Parathyroid adenoma (tissue), 2 donors: ENCODE results near the gene GMEB2.

Experiments used
- H2AFZ ChIP-seq: fragments of 300-600 bp; sonication (generic); one replicate; pipeline ENCODE4 v1.7.0; 2017; ENCODE audit warnings: antibody characterized with exemption, mild to moderate bottlenecking
- H3K27ac ChIP-seq: fragments of 300-600 bp; sonication (generic); one replicate; pipeline ENCODE4 v1.7.0; 2017
- H3K27me3 ChIP-seq: fragments of 300-600 bp; sonication (generic); one replicate; pipeline ENCODE4 v1.7.0; 2017; ENCODE audit warnings: low read length; ENCODE audit not compliant: control insufficient read depth, insufficient read depth
- H3K36me3 ChIP-seq: fragments of 300-600 bp; sonication (generic); one replicate; pipeline ENCODE4 v1.7.0; 2017; ENCODE audit warnings: low read length; ENCODE audit not compliant: control insufficient read depth, insufficient read depth
- H3K4me1 ChIP-seq: fragments of 300-600 bp; sonication (generic); one replicate; pipeline ENCODE4 v1.7.0; 2017; ENCODE audit warnings: control low read depth
- H3K4me2 ChIP-seq: fragments of 300-600 bp; sonication (generic); one replicate; pipeline ENCODE4 v1.7.0; 2017; ENCODE audit warnings: low read length
- H3K4me3 ChIP-seq: fragments of 300-600 bp; sonication (generic); one replicate; pipeline ENCODE4 v1.7.0; 2017; ENCODE audit warnings: low read depth, low read length
- H3K79me2 ChIP-seq: fragments of 300-600 bp; sonication (generic); one replicate; pipeline ENCODE4 v1.7.0; 2017; ENCODE audit warnings: control low read depth
- H3K9ac ChIP-seq: fragments of 300-600 bp; sonication (generic); one replicate; pipeline ENCODE4 v1.7.0; 2017; ENCODE audit warnings: mild to moderate bottlenecking
- H3K9me3 ChIP-seq: fragments of 300-600 bp; sonication (generic); one replicate; pipeline ENCODE4 v1.7.0; 2017; ENCODE audit warnings: low read length; ENCODE audit not compliant: control insufficient read depth
- TF ChIP-seq, protein P1 (sequence below): fragments of 300-600 bp; sonication (generic); IDR thresholded peaks from one replicate; pipeline ENCODE4 v1.7.0; 2017; ENCODE audit warnings: antibody characterized with exemption, mild to moderate bottlenecking
- donor health status: primary hyperparathyroidism.

The GMEB2 gene

DNA sequence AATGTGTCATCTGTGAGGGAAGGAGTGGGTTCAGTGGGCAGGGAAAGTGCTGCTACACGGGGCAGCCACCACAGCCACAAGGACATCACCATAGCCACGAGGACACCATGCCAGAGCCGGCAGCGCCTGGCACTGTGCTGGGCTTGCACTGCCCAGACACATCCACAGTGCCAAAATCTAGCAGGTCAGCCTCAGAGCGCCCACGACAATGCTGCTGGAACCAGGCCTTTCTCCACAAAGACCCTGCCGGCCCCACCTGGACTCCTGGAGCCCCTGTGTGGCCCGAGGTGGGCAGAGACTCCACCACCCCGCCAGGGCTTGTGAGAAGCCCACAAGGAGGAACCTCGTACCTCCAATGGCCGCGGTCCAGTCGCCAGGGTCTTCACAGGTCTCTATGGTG is 34.2 kb downstream of the GMEB2 start:
- TF ChIP-seq, protein P1, sequence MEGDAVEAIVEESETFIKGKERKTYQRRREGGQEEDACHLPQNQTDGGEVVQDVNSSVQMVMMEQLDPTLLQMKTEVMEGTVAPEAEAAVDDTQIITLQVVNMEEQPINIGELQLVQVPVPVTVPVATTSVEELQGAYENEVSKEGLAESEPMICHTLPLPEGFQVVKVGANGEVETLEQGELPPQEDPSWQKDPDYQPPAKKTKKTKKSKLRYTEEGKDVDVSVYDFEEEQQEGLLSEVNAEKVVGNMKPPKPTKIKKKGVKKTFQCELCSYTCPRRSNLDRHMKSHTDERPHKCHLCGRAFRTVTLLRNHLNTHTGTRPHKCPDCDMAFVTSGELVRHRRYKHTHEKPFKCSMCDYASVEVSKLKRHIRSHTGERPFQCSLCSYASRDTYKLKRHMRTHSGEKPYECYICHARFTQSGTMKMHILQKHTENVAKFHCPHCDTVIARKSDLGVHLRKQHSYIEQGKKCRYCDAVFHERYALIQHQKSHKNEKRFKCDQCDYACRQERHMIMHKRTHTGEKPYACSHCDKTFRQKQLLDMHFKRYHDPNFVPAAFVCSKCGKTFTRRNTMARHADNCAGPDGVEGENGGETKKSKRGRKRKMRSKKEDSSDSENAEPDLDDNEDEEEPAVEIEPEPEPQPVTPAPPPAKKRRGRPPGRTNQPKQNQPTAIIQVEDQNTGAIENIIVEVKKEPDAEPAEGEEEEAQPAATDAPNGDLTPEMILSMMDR: no peak
- no peaks in the 10 kb centered on the region for H3K36me3 ChIP-seq
- no peaks in the 10 kb centered on the region for H3K4me1 ChIP-seq
- no peaks in the 10 kb centered on the region for H3K79me2 ChIP-seq
- no peak overlapping the region for H3K27ac ChIP-seq
- no peak overlapping the region for H3K4me3 ChIP-seq
- H2AFZ ChIP-seq: no peak overlapping the region
- H3K27me3 ChIP-seq: no peaks in the 10 kb centered on the region
- H3K4me2 ChIP-seq: no peak overlapping the region
- H3K9me3 ChIP-seq: no peaks in the 10 kb centered on the region
- H3K9ac ChIP-seq: no peak overlapping the region

DNA sequence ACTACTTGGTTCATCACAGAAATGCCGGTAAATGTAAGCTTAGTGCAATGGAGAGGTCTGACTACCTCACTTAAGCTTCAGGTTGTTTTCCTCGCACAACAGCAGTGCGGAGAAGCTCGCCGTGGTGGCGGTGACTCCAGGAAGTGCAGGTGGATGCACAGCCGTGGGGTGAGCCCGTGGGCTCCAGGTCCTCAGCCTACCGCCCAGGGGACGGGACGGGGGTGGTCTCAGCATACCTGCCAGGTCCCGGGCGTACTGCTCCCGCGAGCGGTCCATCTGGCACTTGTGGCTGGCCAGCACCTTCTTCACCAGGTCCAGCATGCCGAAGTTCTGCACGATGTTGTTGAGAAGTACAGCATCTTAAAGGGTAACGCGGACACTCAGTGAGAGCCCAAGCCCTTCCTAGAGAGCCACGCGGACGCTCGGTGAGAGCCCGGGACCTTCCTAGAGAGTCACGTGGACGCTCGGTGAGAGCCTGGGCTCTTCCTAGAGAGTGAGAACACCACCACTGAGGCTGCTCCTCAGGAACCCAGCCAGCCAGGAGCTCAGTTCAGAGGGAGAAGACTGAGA is 35.0 kb downstream of the GMEB2 start:
- Histone ChIP-seq H3K9me3 (no peaks in the 10 kb centered on the region), H3K27ac (no peak overlapping the region), H3K4me3 (no peak overlapping the region), H3K9ac (no peak overlapping the region), H3K27me3 (no peaks in the 10 kb centered on the region), H3K79me2 (no peaks in the 10 kb centered on the region), H3K36me3 (no peaks in the 10 kb centered on the region), H3K4me2 (no peak overlapping the region), H3K4me1 (no peaks in the 10 kb centered on the region), H2AFZ (no peak overlapping the region)
- TF ChIP-seq, protein P1: no peak

DNA sequence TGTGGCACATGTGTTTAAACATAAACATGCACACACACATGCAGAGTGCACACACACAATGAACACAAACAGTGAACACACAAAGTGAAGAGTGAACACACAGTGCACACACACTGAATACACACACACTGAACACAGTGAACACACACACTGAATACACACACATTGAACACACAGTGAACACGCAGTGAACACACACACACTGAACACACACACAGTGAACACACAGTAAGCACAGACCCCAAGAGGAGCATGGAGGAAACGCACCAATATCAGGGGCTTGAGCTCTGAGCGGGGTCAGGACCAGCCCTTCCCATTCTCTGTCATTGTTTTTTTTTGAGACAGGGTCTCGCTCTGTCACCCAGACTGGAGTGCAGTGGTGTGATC is 35.8 kb downstream of the GMEB2 start:
- Histone ChIP-seq H3K9me3 (no peaks in the 10 kb centered on the region), H3K79me2 (no peaks in the 10 kb centered on the region), H3K36me3 (no peaks in the 10 kb centered on the region), H3K4me2 (no peak overlapping the region), H3K9ac (no peak overlapping the region), H2AFZ (no peak overlapping the region), H3K27me3 (no peaks in the 10 kb centered on the region), H3K27ac (no peak overlapping the region), H3K4me1 (no peaks in the 10 kb centered on the region), H3K4me3 (no peak overlapping the region)
- TF ChIP-seq, protein P1: no peak

DNA sequence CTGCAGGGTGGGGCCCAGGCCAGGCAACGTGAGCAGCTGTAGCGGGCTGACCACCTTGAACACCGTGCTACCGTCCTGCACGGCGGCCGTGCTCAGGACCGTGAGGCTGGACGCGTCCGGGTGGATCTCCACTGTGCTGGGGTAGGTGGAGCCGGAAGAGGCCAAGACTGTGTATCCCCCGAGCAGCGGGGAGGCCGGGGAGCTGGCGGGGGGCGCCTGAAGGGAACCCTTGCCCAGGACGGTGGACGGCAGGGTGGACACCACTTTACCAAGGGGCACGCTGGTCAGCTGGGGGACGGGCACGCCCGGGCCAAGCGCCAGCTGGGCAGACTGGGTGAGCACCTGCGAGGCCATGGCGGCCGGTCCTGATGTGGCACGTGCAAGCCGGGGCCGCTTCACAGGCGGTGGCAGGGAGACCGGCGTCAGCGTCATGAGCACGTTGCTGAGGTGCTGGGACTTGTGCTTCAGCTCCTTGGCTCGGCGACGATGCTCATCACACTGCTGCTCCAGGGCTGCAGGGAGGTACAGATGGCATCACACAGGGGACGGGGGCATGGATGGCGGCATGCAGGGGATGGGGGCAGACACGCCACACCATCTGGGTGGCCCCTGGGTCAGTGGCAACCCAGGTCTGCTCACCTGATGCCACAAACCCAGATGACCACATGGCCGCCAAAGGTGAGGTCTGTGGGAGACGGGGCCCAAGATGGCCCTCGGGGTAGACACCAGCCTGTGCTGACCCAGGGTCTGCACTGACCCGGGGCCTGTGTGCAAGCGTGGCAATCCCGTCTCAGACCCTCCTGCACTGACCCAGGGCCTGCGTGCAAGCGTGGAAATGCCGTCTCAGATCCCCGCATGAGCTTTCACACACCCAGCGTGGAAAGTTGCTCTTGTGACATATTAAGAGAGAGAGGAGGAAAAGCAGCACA is 36.4 kb downstream of the GMEB2 start:
- Histone ChIP-seq H3K4me1 (no peaks in the 10 kb centered on the region), H3K36me3 (no peaks in the 10 kb centered on the region), H3K27me3 (no peaks in the 10 kb centered on the region), H2AFZ (no peak overlapping the region), H3K79me2 (no peaks in the 10 kb centered on the region), H3K27ac (no peak overlapping the region), H3K9me3 (no peaks in the 10 kb centered on the region), H3K4me2 (no peak overlapping the region), H3K4me3 (no peak overlapping the region), H3K9ac (no peak overlapping the region)
- TF ChIP-seq, protein P1: no peak
